ENCODE measurements around the gene MANBA.
"Not testable (repeated sequence)": the region's sequence is repeated elsewhere in the genome, so short reads cannot be mapped to it uniquely, and the experiment has no call there.

Gene MANBA

DNA sequence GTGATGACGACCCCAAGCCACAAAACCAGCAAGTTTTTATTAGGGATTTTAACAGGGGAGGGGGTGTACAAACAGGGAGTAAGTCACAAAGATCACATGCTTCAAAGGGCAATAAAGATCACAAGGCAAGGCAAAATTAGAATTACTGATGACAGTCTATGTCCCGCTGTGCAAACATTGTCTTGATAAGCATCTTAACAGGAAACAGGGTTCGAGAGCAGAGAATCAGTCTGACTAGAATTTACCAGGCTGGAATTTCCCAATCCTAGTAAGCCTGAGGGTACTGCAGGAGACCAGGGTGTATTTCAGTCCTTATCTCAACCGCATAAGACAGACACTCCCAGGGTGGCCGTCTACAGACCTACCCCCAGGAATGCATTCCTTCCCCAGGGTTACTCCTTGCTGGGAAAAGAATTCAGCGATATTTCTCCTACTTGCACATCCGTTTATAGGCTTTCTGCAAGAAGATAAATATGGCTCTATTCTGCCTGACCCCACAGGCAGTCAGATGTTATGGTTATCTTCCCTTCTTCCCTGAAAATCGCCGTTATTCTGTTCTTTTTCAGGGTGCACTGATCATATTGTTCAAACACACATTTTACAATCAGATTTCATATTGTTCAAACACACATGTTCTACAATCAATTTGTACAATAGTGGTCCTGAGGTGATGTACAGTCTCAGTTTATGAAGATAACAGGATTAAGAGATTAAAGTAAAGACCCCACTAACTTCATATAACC, 41.8 kb downstream of the MANBA start:
- not testable (repeated sequence) for DNase-seq

DNA sequence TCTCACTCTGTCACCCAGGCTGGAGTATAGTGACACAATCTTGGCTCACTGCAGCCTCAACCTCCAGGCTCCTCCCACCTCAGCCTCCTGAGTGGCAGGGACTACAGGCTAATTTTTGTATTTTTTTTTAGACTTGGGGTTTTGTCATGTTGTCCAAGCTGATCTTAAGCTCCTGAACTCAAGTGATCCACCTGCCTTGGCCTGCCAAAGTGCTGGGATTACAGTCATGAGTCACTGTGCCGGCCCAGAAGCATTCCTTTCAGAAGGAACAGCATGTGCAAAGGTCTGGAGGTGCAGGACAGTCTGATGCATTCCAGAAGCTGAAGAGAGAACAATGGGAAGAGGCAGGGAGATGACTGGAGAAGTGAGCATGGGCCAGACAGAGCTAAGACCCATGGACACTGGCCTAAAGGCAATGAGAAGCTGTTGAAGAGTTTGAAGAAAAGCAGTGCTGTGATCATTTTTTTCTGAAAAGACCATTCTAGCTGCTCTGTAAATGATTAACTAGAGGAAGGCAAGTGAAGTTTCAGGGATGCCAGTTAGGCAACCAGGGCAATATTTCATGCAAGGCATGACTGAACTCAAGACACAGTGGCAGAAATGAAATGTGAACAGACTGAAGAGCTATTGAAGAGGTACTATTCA, 43.2 kb downstream of the MANBA start:
- DNase-seq, result no peak

DNA sequence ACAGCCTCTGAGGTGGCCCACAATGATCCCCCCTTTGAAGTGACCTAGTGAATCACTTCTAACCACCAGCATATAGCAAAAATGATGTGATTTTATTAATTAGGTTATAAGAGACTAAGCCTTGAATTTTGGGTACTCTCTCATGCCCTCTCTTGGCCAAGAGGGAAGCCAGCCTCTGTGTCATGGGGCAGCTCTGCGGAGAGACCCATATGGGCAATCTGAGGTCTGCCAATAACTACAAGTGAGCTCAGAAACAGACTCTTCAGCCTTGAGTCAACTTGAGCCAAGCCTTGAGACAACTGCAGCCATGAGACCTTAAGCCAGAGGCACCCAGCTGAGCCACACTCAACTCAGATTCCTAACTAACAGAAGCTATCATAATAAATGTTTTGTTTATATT, 45.7 kb downstream of the MANBA start:
- no peak for DNase-seq

DNA sequence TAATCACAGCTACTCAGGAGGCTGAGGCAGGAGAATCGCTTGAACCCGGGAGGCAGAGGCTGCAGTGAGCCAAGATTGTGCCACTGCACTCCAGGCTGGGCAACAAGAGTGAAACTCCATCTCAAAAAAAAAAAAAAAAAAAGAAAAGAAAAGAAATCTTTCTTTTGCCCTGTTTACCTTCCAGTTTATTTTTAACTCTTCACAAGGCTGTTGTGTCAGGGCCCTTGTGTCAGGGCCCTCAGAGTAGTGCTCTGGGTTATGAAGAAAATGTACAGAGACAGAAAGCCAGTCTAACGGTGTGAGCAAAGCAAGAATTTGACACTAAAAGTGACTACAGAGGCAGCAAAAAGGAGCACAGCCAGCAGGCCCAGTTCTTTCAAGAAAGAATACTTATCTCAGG, 47.0 kb downstream of the MANBA start:
- not testable (repeated sequence) for DNase-seq

DNA sequence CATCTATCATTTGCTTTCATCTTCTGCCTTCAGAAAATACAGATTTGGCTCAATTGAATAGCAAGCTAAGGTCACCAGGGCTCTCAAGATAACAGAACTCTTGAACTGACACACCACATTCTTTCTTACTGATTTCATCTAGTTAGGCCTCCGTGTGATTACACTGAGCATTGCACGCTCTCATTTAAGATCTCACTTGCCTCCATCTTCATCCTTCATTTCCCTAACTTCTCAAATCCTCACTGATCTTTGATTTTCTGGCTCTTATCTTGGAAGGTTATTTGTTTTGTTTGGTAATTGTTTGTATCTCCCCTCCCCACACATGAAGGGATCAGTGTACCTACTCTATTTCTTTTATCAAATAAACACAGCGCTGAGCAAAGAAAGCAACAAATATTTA, 47.7 kb downstream of the MANBA start:
- DNase-seq, result no peak

DNA sequence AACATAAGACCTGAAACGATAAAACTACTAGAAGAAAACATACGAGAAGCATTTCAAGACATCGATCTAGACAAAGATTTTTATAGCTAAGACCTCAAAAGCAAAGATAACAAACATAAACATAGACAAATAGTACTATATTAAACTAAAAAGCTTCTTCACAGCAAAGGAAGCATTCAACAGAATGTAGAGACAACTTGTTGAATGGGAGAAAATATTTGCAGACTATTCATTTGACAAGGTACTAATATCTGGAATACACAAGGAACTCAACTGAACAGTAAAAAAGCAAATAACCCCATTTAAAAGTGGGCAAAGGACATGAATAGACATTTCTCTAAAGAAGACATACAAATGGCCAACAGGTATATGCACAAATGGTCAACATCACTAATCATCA, 49.8 kb downstream of the MANBA start:
- no peak for DNase-seq

DNA sequence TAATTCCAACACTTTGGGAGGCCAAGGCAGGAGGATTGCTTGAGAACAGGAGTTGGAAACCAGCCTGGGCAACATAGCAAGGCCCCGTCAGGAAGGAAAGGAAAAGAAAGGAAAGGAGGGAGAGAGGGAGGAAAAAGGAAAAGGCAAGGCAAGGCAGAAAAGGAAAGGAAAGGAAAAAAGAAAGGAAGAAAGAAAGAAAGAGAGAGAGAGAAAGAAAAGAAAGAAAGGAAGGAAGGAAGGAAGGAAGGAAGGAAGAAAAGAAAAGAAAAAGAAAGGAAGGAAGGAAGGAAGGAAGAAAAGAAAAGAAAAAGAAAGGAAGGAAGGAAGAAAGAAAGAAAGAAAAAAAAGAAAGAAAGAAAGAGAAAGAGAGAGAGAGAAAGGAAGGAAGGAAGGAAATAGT, 51.7 kb downstream of the MANBA start:
- not testable (repeated sequence) for DNase-seq

DNA sequence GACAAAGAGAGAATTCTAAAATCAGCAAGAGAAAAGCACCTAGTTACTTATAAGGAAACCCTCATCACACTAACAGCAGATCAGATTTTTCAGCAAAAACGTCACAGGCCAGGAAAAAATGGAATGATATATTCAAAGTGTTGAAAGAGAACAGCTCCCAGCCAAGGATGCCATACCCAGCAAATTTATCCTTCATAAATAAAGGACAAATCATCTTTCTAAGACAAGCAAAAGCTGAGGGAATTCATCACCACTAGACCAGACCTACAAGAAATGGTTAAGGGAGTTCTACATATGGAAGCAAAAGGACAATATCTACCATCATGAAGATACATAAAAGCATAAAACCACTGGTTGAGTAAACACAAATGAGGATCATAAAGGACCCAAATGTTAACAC, 53.6 kb downstream of the MANBA start:
- no peak for DNase-seq

DNA sequence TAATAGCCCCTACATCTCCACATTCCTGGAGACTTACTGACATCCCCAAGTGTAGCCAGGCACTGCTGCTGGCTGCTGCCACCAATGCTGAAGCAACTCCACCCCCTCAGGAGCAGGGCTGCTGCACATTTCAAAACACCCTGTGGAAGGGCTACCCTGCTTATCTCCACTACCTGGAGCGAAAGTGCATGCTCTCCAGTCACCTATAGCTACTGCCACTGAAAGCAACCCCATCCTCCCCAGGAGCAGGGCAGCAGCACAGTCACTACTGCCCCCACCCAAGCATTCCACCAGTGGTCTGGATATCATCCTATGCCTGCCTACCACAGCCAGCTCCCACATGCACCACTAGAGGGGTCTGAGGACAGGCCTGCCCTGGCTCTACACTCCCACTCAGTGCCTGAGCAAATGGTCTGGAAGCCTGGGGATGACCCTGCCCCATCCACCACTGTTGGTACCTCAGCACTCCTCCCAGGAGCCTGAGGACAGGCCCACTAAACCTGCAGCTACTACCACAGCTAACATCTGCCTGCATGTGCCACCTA, 55.3 kb downstream of the MANBA start:
- no peak for DNase-seq

DNA sequence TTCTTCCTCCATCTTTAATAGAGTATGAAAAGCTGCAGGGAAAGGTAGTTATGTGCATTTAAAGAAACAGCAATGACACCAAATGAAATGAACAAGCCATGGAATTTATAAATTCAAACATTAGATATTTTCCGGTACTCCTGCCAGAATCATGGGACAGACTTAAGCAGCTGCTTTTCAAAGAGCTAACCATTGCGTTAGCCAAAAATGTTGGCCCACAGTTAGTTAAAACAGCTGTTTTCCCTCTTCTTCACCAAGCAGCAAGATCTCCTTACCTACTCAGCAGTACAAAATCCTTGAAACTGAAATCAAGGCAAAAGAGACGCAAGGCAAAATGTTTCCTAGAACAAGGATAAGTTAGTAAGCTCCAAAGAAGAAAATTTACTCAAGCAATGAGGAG, 64.0 kb downstream of the MANBA start:
- no peak for DNase-seq

DNA sequence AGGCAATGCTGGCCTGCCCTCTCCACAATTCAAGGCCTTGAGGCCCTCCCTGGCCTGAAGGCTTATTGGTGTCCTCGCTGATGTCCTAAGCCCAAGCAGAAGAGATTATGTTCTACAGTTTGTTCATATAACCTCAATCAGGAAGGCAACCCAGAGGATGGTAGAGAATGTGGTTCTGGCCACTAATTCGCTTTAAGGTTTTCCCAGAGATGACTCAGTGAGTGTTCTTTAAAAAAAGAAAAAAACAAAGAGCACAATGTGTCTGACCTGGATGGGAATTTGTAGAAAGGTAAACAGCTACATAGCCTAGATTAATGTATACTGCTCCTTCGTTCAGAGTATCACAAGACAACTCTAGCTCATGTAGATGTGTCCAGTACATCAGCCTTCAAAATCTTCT, 66.0 kb downstream of the MANBA start:
- DNase-seq, result no peak

DNA sequence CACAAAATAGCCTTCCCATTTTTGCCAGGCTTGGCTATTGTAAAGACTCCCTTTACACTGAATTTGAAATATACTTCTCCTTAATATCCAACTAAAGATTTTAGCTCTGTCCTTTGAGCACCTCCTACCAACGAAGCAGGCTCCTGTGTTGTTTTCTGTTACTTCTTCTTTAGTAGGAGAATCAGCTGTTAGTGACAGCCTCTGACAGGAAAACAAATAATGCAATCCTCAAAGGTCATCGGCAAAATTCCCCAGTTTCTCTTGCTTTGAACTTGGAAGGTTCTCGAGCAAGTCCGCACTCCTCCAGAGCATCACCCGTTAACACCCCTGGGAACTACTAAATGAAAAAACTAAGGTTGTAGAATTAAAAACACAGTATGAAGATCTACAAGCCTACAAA, 66.9 kb downstream of the MANBA start:
- DNase-seq, result no peak

DNA sequence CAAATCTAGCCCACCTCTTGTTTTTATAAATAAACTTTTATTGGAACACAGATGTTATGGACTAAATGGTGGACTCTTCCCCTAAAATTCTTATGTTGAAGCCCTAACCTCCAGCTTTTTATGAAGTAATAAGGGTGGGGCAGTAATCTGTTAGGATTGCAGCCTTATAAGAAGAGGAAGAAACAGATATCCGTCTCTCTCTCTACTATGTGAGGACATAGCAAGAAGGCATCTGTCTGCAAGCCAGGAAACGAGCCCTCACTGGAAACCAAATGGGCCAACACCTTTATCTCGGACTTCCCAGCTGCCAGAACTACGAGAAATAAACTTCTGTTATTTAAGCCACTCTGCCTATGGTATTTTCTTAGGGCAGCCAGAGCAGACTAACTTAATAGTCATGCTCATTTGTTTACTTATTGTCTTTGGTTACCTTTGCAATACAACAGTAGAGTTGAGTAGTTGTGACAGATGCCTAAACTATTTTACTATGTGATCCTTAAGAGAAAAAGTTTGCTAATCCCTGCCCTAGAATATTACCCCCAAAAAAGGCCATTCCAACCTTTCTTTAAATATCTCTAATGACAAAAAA, 67.4 kb downstream of the MANBA start:
- DNase-seq, result no peak

DNA sequence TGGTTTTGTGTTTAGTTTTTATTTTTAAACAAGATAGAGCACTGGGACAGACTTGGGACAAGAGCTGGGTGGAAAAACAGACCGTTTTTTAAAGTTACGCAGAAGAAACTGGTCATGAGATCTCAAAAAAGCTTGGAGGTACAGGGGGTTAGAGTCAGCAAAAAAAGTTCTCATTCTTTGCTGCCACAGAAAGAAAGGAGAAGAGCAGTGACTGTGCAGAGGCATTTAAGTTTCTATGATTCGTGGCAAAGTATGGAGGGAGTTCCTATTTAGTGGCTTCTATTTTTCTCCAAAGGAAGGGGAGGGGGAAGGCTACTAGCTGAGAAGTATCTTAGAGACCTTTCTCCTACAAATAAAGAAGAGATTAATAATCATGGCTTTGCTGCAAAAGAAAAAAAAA, 68.3 kb downstream of the MANBA start:
- peak in 1 of 2 donors; percentile 23 for DNase-seq

DNA sequence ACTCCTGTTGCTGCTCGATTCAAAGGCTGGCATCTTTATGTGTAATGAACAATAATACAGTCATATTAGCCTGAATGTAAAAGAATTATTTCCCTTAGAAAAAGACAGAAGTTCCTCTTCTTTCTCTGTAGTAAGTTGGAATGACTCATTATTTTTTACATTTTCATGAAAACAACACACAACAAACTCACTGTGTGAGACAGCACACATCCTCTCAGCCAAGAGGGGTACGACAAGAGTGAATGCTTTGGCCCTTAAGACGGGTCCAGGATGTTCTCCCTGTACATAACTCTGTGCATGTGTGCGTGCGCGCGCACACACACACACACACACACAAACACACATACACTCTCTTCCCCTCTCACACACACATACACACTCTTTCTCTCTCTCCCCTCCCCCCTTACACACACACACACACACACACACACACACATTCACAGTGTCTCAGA, 72.8 kb downstream of the MANBA start:
- DNase-seq, result no peak

DNA sequence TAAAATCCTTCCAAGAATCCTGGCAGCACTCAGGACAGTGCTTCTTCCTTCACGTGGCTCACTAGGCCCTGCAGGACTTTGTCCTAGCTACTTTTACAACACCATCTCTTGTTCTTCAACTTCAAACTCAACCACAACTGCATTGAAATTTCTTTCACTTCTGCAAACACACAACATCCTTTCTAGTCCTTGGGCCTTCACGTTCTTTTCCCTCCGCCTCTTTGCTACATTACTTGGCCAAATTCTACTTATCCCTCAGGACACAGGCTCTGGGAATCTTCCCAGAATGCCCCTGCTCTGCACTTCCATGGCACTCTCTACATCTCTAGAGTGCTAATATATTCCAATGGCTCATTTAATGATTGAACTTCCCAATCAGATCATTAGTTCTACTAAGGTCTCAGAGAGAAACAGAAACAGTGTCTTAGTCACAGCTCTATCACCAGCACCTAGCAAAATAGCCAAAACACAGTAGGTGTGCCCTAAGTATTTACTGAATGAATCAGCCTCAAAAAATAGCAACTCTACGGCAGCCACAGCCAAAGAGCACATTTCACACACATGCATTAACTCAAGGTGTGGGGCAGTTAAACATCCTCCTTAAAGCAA, 73.3 kb downstream of the MANBA start:
- DNase-seq, result no peak

DNA sequence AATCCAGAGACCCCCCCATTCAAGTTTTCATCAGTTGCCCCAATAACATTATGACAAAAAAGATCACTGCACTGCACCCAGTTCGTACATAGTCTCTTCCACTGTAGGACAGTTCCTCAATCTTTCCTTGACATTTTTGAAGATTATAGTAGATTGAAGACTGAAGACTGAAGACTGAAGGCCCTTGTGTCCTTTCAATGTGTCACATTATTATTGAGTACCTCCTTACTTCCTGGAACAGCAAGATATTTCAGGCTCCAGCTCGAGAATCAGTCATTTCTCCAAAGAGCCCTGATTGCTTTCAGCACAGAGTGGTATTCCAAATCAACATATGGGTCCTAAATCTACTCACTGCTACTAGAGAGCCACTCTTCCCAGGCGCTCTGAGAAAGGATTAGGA, 75.0 kb downstream of the MANBA start:
- no peak for DNase-seq

DNA sequence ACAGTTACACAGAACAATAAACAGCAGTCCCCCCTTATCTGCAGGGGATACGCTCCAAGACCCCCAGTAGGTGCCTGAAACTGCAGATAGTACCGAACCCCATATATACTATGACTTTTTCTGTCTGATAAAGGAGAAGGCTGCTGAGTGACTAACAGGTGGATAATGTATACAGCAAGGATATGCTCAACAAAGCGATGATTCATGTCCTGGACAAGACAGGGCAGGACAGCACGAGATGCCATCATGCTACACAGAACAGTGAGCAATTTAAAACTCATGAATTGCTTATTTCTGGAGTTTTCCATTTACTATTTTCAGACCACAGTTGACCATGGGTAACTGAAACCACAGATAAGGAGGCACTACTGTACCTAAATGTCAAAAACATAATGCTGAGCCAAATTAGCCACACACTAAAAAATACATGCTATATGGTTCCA, 76.1 kb downstream of the MANBA start:
- DNase-seq, result no peak

DNA sequence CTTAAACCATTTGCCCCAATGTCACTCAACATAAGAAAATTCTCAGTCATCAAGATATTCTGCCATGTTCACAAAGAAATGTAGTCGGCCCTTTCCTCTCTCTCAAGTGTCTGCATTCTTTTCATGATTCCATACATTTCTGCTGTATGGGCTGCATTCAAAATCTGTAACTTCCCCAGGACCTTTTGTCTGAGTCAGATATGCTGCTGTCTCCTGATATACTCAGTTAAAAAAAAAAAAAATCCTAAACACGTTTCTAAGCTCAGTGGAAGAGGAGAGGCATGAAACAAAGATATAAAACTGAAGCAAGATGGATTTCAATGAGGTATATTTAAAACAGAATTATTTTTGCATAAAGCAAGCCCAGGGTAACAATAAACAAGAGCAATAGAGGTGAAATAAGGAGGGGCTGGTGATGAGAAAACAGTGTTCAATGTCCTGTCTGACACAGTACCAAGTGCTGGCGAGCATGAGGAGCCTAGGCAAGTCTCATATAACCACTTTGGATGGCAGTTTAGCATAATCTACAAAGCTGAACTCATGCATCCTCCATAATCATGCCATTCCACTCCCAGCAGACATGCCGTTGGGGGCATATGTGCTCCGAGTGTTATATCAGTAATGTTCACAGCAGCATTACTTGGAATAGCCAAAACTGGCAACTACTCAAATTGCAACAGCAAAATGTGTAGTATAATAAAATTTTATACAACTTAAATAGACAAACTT, 76.7 kb downstream of the MANBA start:
- no peak for DNase-seq

DNA sequence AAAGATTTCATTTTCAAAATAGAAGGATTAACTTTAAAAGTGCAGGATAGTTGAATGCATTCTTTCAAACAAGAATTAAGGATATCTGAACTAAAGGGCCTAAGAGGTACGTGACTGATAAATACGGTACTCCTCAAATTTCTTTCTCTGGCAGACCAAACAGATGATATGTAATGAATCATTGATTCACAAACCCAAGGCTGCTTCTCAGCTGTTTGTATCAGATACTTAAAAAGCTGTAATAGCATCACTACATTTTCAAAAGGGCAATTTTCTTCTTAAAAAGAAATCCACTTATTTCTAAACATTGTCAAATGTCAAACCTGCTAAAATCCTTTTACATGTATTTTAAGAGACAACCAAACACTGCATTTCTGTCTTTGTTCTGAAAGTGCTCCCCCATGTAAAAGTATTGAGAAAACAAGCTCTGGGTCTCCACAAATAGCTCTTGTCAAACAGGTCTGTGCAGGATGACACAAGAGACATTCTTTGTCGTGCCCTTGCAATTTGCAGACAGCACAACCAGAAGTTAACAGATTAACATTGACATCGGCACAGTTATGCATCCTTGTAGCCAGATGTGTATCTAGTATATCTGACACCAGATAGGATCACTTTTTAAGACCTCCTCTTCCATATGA, 82.0 kb downstream of the MANBA start:
- DNase-seq, result no peak

DNA sequence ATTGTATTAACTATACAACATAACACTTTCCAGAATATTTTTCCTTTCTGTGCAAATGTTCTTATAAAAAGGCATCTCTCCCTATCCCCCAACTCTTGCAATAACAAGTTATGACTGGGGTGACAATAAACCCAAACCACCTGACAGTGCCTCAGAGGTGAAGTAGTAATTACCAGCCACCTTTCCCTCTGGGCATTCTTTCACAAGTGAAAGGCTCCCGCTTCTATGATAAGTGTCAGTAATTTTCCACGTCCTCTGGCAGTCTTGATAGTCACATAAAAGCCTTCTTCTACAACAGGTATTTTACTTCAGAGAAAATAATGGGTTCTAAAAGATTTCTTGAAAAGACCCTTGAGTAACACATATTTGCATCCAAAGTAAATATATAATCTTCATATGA, 82.7 kb downstream of the MANBA start:
- DNase-seq, result no peak

DNA sequence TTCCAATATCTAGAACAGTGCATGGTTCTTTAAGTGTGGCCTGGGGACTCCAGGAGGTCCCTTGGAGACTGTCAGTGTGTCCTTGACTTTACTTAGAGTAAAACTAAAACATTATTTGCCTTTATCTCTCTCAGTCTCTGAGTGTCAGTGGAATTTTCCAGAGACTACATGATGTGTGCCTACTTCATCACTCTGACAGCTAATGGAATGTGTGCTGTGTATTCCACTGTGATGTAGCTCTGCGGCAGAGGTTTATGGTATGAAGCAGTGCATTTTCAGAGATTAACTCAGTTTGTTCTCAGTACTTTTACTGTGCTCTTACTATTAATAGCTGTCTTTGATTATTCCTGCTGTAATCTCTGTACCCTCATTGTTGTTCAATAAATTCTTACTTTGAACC, 85.6 kb downstream of the MANBA start:
- no peak for DNase-seq

Measured in hippocampal formation (tissue), 2 donors.